ENCODE results near the gene SEC14L2.

DNA sequence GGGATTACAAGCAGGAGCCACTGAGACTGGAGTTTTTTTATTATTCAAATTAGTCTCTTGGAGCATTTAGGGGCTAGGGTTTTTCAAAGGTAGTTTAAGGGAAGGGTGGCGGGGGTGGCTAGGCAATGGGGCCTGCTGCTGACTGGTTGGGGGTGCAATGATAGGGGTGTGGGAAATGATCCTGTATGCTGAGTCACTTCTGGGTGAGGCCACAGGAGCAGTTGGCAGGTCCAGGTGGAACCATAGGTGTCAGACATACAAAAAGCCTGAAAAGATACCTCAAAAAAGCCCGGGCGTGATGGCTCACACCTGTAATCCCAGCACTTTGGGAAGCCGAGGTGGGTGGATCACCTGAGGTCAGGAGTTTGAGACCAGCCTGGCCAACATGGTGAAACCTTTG lies 42.4 kb downstream of the SEC14L2 start:
- TF ChIP-seq, protein P1, sequence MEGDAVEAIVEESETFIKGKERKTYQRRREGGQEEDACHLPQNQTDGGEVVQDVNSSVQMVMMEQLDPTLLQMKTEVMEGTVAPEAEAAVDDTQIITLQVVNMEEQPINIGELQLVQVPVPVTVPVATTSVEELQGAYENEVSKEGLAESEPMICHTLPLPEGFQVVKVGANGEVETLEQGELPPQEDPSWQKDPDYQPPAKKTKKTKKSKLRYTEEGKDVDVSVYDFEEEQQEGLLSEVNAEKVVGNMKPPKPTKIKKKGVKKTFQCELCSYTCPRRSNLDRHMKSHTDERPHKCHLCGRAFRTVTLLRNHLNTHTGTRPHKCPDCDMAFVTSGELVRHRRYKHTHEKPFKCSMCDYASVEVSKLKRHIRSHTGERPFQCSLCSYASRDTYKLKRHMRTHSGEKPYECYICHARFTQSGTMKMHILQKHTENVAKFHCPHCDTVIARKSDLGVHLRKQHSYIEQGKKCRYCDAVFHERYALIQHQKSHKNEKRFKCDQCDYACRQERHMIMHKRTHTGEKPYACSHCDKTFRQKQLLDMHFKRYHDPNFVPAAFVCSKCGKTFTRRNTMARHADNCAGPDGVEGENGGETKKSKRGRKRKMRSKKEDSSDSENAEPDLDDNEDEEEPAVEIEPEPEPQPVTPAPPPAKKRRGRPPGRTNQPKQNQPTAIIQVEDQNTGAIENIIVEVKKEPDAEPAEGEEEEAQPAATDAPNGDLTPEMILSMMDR (IDR thresholded peaks at IDR 0.05) = no peak
- TF ChIP-seq POLR2A (IDR thresholded peaks at IDR 0.05; ENCODE audit: low read length) = no peak
- no peak for TF ChIP-seq JUN (IDR thresholded peaks at IDR 0.05)
- TF ChIP-seq SMC3 (IDR thresholded peaks at IDR 0.05) = no peak
- TF ChIP-seq, protein P2, sequence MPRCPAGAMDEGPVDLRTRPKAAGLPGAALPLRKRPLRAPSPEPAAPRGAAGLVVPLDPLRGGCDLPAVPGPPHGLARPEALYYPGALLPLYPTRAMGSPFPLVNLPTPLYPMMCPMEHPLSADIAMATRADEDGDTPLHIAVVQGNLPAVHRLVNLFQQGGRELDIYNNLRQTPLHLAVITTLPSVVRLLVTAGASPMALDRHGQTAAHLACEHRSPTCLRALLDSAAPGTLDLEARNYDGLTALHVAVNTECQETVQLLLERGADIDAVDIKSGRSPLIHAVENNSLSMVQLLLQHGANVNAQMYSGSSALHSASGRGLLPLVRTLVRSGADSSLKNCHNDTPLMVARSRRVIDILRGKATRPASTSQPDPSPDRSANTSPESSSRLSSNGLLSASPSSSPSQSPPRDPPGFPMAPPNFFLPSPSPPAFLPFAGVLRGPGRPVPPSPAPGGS (IDR thresholded peaks at IDR 0.05) = no peak
- no peak for TF ChIP-seq NPAS2 (CRISPR knock-in tag; IDR thresholded peaks at IDR 0.05; ENCODE audit: borderline replicate concordance)
- no peak for TF ChIP-seq KDM5A (IDR thresholded peaks at IDR 0.05)
- TF ChIP-seq CHD4 (IDR thresholded peaks at IDR 0.05; ENCODE audit: borderline replicate concordance) = no peak
- no peak for TF ChIP-seq RFX5 (IDR thresholded peaks at IDR 0.05)
- TF ChIP-seq CHD2 (IDR thresholded peaks at IDR 0.05; ENCODE audit: low read length, partially characterized antibody) = no peak
- TF ChIP-seq CBX2 (IDR thresholded peaks at IDR 0.05; ENCODE audit: borderline replicate concordance, low read depth) = no peak
- TF ChIP-seq BHLHE40 (IDR thresholded peaks at IDR 0.05; ENCODE audit: low read depth, low read length) = no peak
- TF ChIP-seq EHF (CRISPR knock-in tag; IDR thresholded peaks at IDR 0.05) = no peak
